ENCODE data around the gene KIAA1217. TPM values are rescaled to one million over a fixed set of nuclear protein-coding genes. Genes with fewer than 3 reads are reported as not detected.

The KIAA1217 gene
- total and polyA plus RNA-seq, 3 experiments from 2014 or later, result 0.20 TPM; not detected in 2

GRCh38 chr10:24229909-24230308 is 21.0 kb downstream of the KIAA1217 start:
- DNase-seq, result no peak
- Mint-ChIP-seq H3K27ac (no peak overlapping the region), H3K4me3 (no peak overlapping the region), H3K27me3 (no peaks in the 10 kb centered on the region), H3K36me3 (no peaks in the 10 kb centered on the region), H3K4me1 (no peaks in the 10 kb centered on the region), H3K9me3 (peaks cover 0 to 5% (median 0%) of the 10 kb centered on the region in 5 donors)
- Histone ChIP-seq H3K4me1 (ENCODE audit: insufficient read depth, low read length) (no peaks in the 10 kb centered on the region), H3K27ac (ENCODE audit: low read depth, low read length) (no peak overlapping the region), H3K27me3 (ENCODE audit: insufficient read depth, low read length, poor library complexity, severe bottlenecking) (no peaks in the 10 kb centered on the region), H3K9me3 (ENCODE audit: low read length) (no peaks in the 10 kb centered on the region), H3K4me3 (ENCODE audit: low read length) (no peak overlapping the region), H3K36me3 (ENCODE audit: insufficient read depth, low read length) (no peaks in the 10 kb centered on the region)
- ChIA-PET POLR2A (no interaction called here), CTCF (no interaction called here)

- Histone ChIP-seq H3K4me1 (ENCODE audit: insufficient read depth, low read length) (no peaks in the 10 kb centered on the region), H3K27ac (ENCODE audit: low read depth, low read length) (no peak overlapping the region), H3K4me3 (ENCODE audit: low read length) (no peak overlapping the region), H3K27me3 (ENCODE audit: insufficient read depth, low read length, poor library complexity, severe bottlenecking) (no peaks in the 10 kb centered on the region), H3K36me3 (ENCODE audit: insufficient read depth, low read length) (no peaks in the 10 kb centered on the region), H3K9me3 (ENCODE audit: low read length) (no peaks in the 10 kb centered on the region)
- H3K27ac Mint-ChIP-seq, result no peak overlapping the region
- no peaks in the 10 kb centered on the region for H3K4me1 Mint-ChIP-seq
- DNase-seq, result no peak
- no peaks in the 10 kb centered on the region for H3K27me3 Mint-ChIP-seq
- no peaks in the 10 kb centered on the region for H3K36me3 Mint-ChIP-seq
- POLR2A ChIA-PET, result no interaction called here
- CTCF ChIA-PET, result no interaction called here
- peaks cover 0 to 5% (median 2%) of the 10 kb centered on the region in 5 donors for H3K9me3 Mint-ChIP-seq
- no peak overlapping the region for H3K4me3 Mint-ChIP-seq
Measured at GRCh38 chr10:24231200-24231599, 22.3 kb downstream of the KIAA1217 start.

- H3K4me3 Mint-ChIP-seq, result no peak overlapping the region
- H3K9me3 Mint-ChIP-seq, result peaks cover 0 to 4% (median 2%) of the 10 kb centered on the region in 5 donors
- CTCF ChIA-PET, result no interaction called here
Measured at GRCh38 chr10:24234784-24235183, 25.8 kb downstream of the KIAA1217 start.

GRCh38 chr10:24235471-24235870 is 26.5 kb downstream of the KIAA1217 start:
- H3K4me3 ChIP-seq (ENCODE audit: low read length), result no peak overlapping the region
- no peaks in the 10 kb centered on the region for H3K27me3 Mint-ChIP-seq
- H3K9me3 Mint-ChIP-seq, result peaks cover 0 to 4% (median 2%) of the 10 kb centered on the region in 5 donors
- no peaks in the 10 kb centered on the region for H3K4me1 ChIP-seq (ENCODE audit: insufficient read depth, low read length)
- ChIA-PET POLR2A (no interaction called here), CTCF (no interaction called here)
- no peak overlapping the region for H3K4me3 Mint-ChIP-seq
- H3K4me1 Mint-ChIP-seq, result no peaks in the 10 kb centered on the region
- DNase-seq, result no peak
- no peaks in the 10 kb centered on the region for H3K9me3 ChIP-seq (ENCODE audit: low read length)
- H3K27ac ChIP-seq (ENCODE audit: low read depth, low read length), result no peak overlapping the region
- no peaks in the 10 kb centered on the region for H3K36me3 ChIP-seq (ENCODE audit: insufficient read depth, low read length)
- no peaks in the 10 kb centered on the region for H3K36me3 Mint-ChIP-seq
- H3K27ac Mint-ChIP-seq, result no peak overlapping the region
- H3K27me3 ChIP-seq (ENCODE audit: insufficient read depth, low read length, poor library complexity, severe bottlenecking), result no peaks in the 10 kb centered on the region

More at GRCh38 chr10:24234784-24235183, 25.8 kb downstream of the KIAA1217 start:
- Histone ChIP-seq H3K4me1 (ENCODE audit: insufficient read depth, low read length) (no peaks in the 10 kb centered on the region), H3K36me3 (ENCODE audit: insufficient read depth, low read length) (no peaks in the 10 kb centered on the region), H3K27me3 (ENCODE audit: insufficient read depth, low read length, poor library complexity, severe bottlenecking) (no peaks in the 10 kb centered on the region), H3K27ac (ENCODE audit: low read depth, low read length) (no peak overlapping the region), H3K9me3 (ENCODE audit: low read length) (no peaks in the 10 kb centered on the region), H3K4me3 (ENCODE audit: low read length) (no peak overlapping the region)
- DNase-seq, result no peak
- POLR2A ChIA-PET, result no interaction called here
- Mint-ChIP-seq H3K27me3 (no peaks in the 10 kb centered on the region), H3K4me1 (no peaks in the 10 kb centered on the region), H3K27ac (no peak overlapping the region), H3K36me3 (no peaks in the 10 kb centered on the region)

GRCh38 chr10:24237801-24238395 is 29.0 kb downstream of the KIAA1217 start:
- CTCF ChIA-PET, result no interaction called here
- no peaks in the 10 kb centered on the region for H3K27me3 ChIP-seq (ENCODE audit: insufficient read depth, low read length, poor library complexity, severe bottlenecking)
- no peak overlapping the region for H3K27ac ChIP-seq (ENCODE audit: low read depth, low read length)
- no peaks in the 10 kb centered on the region for H3K27me3 Mint-ChIP-seq
- no peaks in the 10 kb centered on the region for H3K4me1 Mint-ChIP-seq
- H3K4me1 ChIP-seq (ENCODE audit: insufficient read depth, low read length), result no peaks in the 10 kb centered on the region
- peaks cover 0 to 3% (median 2%) of the 10 kb centered on the region in 5 donors for H3K9me3 Mint-ChIP-seq
- H3K36me3 Mint-ChIP-seq, result no peaks in the 10 kb centered on the region
- no peaks in the 10 kb centered on the region for H3K9me3 ChIP-seq (ENCODE audit: low read length)
- H3K4me3 Mint-ChIP-seq, result no peak overlapping the region
- no peak overlapping the region for H3K27ac Mint-ChIP-seq
- no peaks in the 10 kb centered on the region for H3K36me3 ChIP-seq (ENCODE audit: insufficient read depth, low read length)
- H3K4me3 ChIP-seq (ENCODE audit: low read length), result no peak overlapping the region
- DNase-seq, result no peak
- POLR2A ChIA-PET, result no interaction called here

- no peak for DNase-seq
- peaks cover 0 to 3% (median 2%) of the 10 kb centered on the region in 5 donors for H3K9me3 Mint-ChIP-seq
- Histone ChIP-seq H3K4me1 (ENCODE audit: insufficient read depth, low read length) (no peaks in the 10 kb centered on the region), H3K36me3 (ENCODE audit: insufficient read depth, low read length) (no peaks in the 10 kb centered on the region), H3K27me3 (ENCODE audit: insufficient read depth, low read length, poor library complexity, severe bottlenecking) (no peaks in the 10 kb centered on the region), H3K4me3 (ENCODE audit: low read length) (no peak overlapping the region), H3K27ac (ENCODE audit: low read depth, low read length) (no peak overlapping the region), H3K9me3 (ENCODE audit: low read length) (no peaks in the 10 kb centered on the region)
- H3K4me3 Mint-ChIP-seq, result peak overlapping the region in 1 of 7 donors; percentile 20
- H3K27ac Mint-ChIP-seq, result no peak overlapping the region
- no peaks in the 10 kb centered on the region for H3K4me1 Mint-ChIP-seq
- POLR2A ChIA-PET, result no interaction called here
- CTCF ChIA-PET, result interaction anchor here (1.2 kb wide), 1 partner anchor 63 kb away, joined by 3 read pairs; no protein-coding TSS in a partner anchor
- H3K27me3 Mint-ChIP-seq, result no peaks in the 10 kb centered on the region
- no peaks in the 10 kb centered on the region for H3K36me3 Mint-ChIP-seq
Measured at GRCh38 chr10:24238519-24239247, 29.7 kb downstream of the KIAA1217 start.

- POLR2A ChIA-PET, result no interaction called here
- CTCF ChIA-PET, result interaction anchor here (1.2 kb wide), 1 partner anchor 64 kb away, joined by 3 read pairs; no protein-coding TSS in a partner anchor
- H3K36me3 Mint-ChIP-seq, result no peaks in the 10 kb centered on the region
- H3K27ac Mint-ChIP-seq, result no peak overlapping the region
- Histone ChIP-seq H3K9me3 (ENCODE audit: low read length) (no peaks in the 10 kb centered on the region), H3K27me3 (ENCODE audit: insufficient read depth, low read length, poor library complexity, severe bottlenecking) (no peaks in the 10 kb centered on the region), H3K27ac (ENCODE audit: low read depth, low read length) (no peak overlapping the region), H3K36me3 (ENCODE audit: insufficient read depth, low read length) (no peaks in the 10 kb centered on the region), H3K4me1 (ENCODE audit: insufficient read depth, low read length) (no peaks in the 10 kb centered on the region), H3K4me3 (ENCODE audit: low read length) (no peak overlapping the region)
- H3K27me3 Mint-ChIP-seq, result no peaks in the 10 kb centered on the region
- no peak overlapping the region for H3K4me3 Mint-ChIP-seq
- no peaks in the 10 kb centered on the region for H3K4me1 Mint-ChIP-seq
- H3K9me3 Mint-ChIP-seq, result peaks cover 0 to 3% (median 2%) of the 10 kb centered on the region in 5 donors
- no peak for DNase-seq
Measured at GRCh38 chr10:24239289-24240040, 30.5 kb downstream of the KIAA1217 start.
